PFSK-1 (cell line): ENCODE measurements around the gene HHAT.

Experiments used
- FOXP2 ChIP-seq: optimal IDR thresholded peaks from 2 replicates; pipeline ENCODE3; 2011; ENCODE audit warnings: borderline replicate concordance, control low read depth, inconsistent platforms; ENCODE audit not compliant: insufficient read depth; ENCODE audit errors: extremely low read length, extremely low read depth
- POLR2AphosphoS5 ChIP-seq: IDR thresholded peaks from 2 replicates; pipeline ENCODE4 v1.6.1; 2012; ENCODE audit warnings: low read depth, mild to moderate bottlenecking, control low read depth, low read length, moderate library complexity
- SIN3A ChIP-seq: IDR thresholded peaks from 2 replicates; pipeline ENCODE4 v1.6.1; 2012; ENCODE audit warnings: mild to moderate bottlenecking, low read length, moderate library complexity, borderline replicate concordance; ENCODE audit not compliant: insufficient read depth
- TAF1 ChIP-seq: IDR thresholded peaks from 2 replicates; pipeline ENCODE4 v1.6.1; 2012; ENCODE audit warnings: low read length, control low read depth, borderline replicate concordance; ENCODE audit not compliant: insufficient read depth
- TF ChIP-seq, protein P1 (sequence below), 2 experiments: IDR thresholded peaks; 2 replicates each; pipeline versions ENCODE4 v1.6.1 to v1.8.0; 2011 to 2012; ENCODE audit warnings: low read depth in 2 of 2, low read length in 2 of 2, control low read depth in 1 of 2, inconsistent platforms in 1 of 2, mild to moderate bottlenecking in 1 of 2, moderate library complexity in 1 of 2; ENCODE audit not compliant: insufficient read depth in 1 of 2

DNA sequence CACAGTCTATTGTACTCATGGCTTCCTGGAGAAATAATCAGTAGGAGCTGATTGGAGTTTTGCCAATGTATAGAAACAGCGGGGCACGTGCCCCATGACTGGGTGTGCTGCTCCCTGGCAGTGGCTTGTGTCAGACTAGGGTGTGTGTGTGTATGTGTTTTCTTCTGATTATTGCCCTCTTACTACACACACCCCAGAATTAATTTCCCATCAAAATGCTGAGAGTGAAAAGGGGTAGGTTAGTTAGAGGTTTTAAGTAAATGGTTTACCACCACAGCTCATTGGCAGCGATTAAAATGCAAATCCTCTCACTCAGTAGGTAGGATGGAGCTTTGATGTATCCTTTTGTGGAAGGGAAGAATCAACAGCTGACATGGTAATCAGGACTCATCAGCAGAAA is 29.9 kb downstream of the HHAT start:
- TF ChIP-seq TAF1 = no peak
- TF ChIP-seq, protein P1, sequence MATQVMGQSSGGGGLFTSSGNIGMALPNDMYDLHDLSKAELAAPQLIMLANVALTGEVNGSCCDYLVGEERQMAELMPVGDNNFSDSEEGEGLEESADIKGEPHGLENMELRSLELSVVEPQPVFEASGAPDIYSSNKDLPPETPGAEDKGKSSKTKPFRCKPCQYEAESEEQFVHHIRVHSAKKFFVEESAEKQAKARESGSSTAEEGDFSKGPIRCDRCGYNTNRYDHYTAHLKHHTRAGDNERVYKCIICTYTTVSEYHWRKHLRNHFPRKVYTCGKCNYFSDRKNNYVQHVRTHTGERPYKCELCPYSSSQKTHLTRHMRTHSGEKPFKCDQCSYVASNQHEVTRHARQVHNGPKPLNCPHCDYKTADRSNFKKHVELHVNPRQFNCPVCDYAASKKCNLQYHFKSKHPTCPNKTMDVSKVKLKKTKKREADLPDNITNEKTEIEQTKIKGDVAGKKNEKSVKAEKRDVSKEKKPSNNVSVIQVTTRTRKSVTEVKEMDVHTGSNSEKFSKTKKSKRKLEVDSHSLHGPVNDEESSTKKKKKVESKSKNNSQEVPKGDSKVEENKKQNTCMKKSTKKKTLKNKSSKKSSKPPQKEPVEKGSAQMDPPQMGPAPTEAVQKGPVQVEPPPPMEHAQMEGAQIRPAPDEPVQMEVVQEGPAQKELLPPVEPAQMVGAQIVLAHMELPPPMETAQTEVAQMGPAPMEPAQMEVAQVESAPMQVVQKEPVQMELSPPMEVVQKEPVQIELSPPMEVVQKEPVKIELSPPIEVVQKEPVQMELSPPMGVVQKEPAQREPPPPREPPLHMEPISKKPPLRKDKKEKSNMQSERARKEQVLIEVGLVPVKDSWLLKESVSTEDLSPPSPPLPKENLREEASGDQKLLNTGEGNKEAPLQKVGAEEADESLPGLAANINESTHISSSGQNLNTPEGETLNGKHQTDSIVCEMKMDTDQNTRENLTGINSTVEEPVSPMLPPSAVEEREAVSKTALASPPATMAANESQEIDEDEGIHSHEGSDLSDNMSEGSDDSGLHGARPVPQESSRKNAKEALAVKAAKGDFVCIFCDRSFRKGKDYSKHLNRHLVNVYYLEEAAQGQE (IDR thresholded peaks at IDR 0.05; ENCODE audit: insufficient read depth in 1 of 2, low read depth in 2 of 2, low read length in 2 of 2) = no peak
- TF ChIP-seq POLR2AphosphoS5 = no peak
- no peak for TF ChIP-seq SIN3A
- no peak for TF ChIP-seq FOXP2
